Heart right ventricle (tissue), 16 donors: ENCODE results near the gene RTN4. TPM values are rescaled to one million over a fixed set of nuclear protein-coding genes. Genes with fewer than 3 reads are reported as not detected.

ENCODE experiments used
- ATAC-seq, 8 donors: fragments of 200-7000 bp; cut with Tn5 transposase; one replicate each; pipeline ENCODE4 v1.9.1; 2020; ENCODE audit warnings: mild to moderate bottlenecking in 8 of 8, moderate library complexity in 8 of 8, moderate number of reproducible peaks in 1 of 8
- DNase-seq, 2 donors: peaks; one replicate each; pipeline ENCODE4 v3.0.0-alpha.2; 2020
- H3K27ac ChIP-seq, 10 donors: fragments of 200-600 bp; sonication (generic) in 2 of 10; one replicate each; pipeline versions ENCODE4 v1.5.0 to v1.8.0; 2020 to 2022; ENCODE audit warnings: mild to moderate bottlenecking in 3 of 10
- H3K27me3 ChIP-seq, 7 donors: fragments of 200-600 bp; one replicate each; pipeline ENCODE4 v1.8.0; 2021 to 2022; ENCODE audit warnings: mild to moderate bottlenecking in 2 of 7
- H3K36me3 ChIP-seq, 9 donors: fragments of 200-600 bp; sonication (generic) in 1 of 9; one replicate each; pipeline versions ENCODE4 v1.5.0 to v1.8.0; 2020 to 2022; ENCODE audit warnings: mild to moderate bottlenecking in 2 of 9
- H3K4me1 ChIP-seq, 9 donors: fragments of 200-600 bp; sonication (generic) in 1 of 9; one replicate each; pipeline versions ENCODE4 v1.5.0 to v1.8.0; 2020 to 2022; ENCODE audit warnings: mild to moderate bottlenecking in 4 of 9
- H3K4me3 ChIP-seq, 10 donors: fragments of 200-600 bp; sonication (generic) in 2 of 10; one replicate each; pipeline versions ENCODE4 v1.5.0 to v1.8.0; 2020 to 2022; ENCODE audit warnings: mild to moderate bottlenecking in 7 of 10, moderate library complexity in 2 of 10
- H3K9me3 ChIP-seq, 11 donors: fragments of 200-600 bp in 10 of 11; sonication (generic) in 2 of 11; one replicate each; pipeline versions ENCODE4 v1.5.0 to v1.8.0; 2013 to 2022; ENCODE audit warnings: mild to moderate bottlenecking in 2 of 11, control low read depth in 1 of 11, moderate library complexity in 1 of 11
- WGBS, 2 donors: extraction: QIAGEN DNeasy Blood & Tissue Kit; methylation state at CpG; one replicate each; pipeline ENCODE4 v1.1.7; 2013; ENCODE audit warnings: inconsistent platforms in 1 of 2; 5-methylcytosine and 5-hydroxymethylcytosine counted together
- intact Hi-C, 10 donors: fragments of 100-400 bp; cut with DNase I; formaldehyde crosslinking; loops; one replicate each; pipeline versions ENCODE4 v1.11.1 to v1.14.2; 2022
- polyA plus RNA-seq, 2 donors: library from polyadenylated mRNA; stranded (reverse); fragments of 200-250 nt; gene quantifications; one replicate each; pipeline ENCODE4 v1.2.3, GENCODE V29; 2013
- total RNA-seq, 10 donors: library from RNA; stranded (reverse); fragmentation: NEBNext Ultra II Directional in 3 of 10; extraction: Animal tissue kit (Norgen Biotek cat#: 25700) in 3 of 10; gene quantifications; one replicate each; pipeline versions ENCODE4 v1.2.1 to v1.2.4, GENCODE V29; 2021 to 2023
- TF ChIP-seq, protein P1 (sequence below), 9 donors: fragments of 200-600 bp; sonication (generic) in 2 of 9; IDR thresholded peaks; one replicate each; pipeline versions ENCODE4 v1.5.0 to v1.8.0; 2021 to 2022; ENCODE audit warnings: antibody characterized with exemption in 9 of 9, mild to moderate bottlenecking in 5 of 9, moderate library complexity in 1 of 9
- donor health status: Arrhythmogenic right ventricular cardiomyopathy.
- donor health status: ischemic (EF 13 %, LVEDD 7.1; RV severe dilation, severe dysfunction).
- donor health status: healthy with polysubstance abuse.
- donor health status: DM: no; HTN: yes; CAD: no.
- donor health status: DM: no; HTN: no; CAD: no.
- donor health status: ischemic (EF 25% LVEDD 6.9; RV normal size, moderate dysfunction).
- donor health status: ischemic (EF 25% LVEDD 5.7; RV mildly dilated, moderate dysfunction).
- donor health status: healthy.
- donor health status: DM: yes; HTN: yes; CAD: no.
- donor health status: Ischemic cardiomyopathy.
- donor health status: ischemic (EF 35%, LVEDD 5.7; RV mildly dilated, moderate dysfunction).
- donor health status: nonischemic (EF 11% LVEDD 7.7; RV severe dilation, severe dysfunction).
- donor health status: DM: yes; HTN: yes; CAD: no.
- donor health status: PGD.
- donor health status: ischemic (EF 29% LVEDD 5.4; RV normal size, mild dysfunction).
- donor health status: nonischemic (EF 23%, LVEDD 6.1; RV moderate dilation, normal function).

The RTN4 gene
- total and polyA plus RNA-seq, 12 donors: 40.6 to 163 (median 95.3) TPM

- Histone ChIP-seq H3K9me3 (no peaks in the 10 kb centered on the region), H3K36me3 (no peaks in the 10 kb centered on the region), H3K4me3 (no peak overlapping the region), H3K27me3 (no peaks in the 10 kb centered on the region), H3K4me1 (peaks cover 0 to 65% (median 37%) of the 10 kb centered on the region in 9 donors), H3K27ac (no peak overlapping the region)
- WGBS, 2 donors: 58 to 68% methylated on average over 2 of the region's 2 CpGs
- no peak for DNase-seq
- no peak for ATAC-seq
- TF ChIP-seq, protein P1, sequence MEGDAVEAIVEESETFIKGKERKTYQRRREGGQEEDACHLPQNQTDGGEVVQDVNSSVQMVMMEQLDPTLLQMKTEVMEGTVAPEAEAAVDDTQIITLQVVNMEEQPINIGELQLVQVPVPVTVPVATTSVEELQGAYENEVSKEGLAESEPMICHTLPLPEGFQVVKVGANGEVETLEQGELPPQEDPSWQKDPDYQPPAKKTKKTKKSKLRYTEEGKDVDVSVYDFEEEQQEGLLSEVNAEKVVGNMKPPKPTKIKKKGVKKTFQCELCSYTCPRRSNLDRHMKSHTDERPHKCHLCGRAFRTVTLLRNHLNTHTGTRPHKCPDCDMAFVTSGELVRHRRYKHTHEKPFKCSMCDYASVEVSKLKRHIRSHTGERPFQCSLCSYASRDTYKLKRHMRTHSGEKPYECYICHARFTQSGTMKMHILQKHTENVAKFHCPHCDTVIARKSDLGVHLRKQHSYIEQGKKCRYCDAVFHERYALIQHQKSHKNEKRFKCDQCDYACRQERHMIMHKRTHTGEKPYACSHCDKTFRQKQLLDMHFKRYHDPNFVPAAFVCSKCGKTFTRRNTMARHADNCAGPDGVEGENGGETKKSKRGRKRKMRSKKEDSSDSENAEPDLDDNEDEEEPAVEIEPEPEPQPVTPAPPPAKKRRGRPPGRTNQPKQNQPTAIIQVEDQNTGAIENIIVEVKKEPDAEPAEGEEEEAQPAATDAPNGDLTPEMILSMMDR (IDR thresholded peaks at IDR 0.05): no peak
- intact Hi-C loops: loop anchor here in 1 of 10 donors (10.0 kb wide), 1 partner anchor 277 kb away; the partner anchor contains the start of gene EML6
Observed at GRCh38 chr2:55001716-55002115, 48.5 kb downstream of the RTN4 start.

- 52 to 68% methylated on average over 4 of the region's 4 CpGs for WGBS, 2 donors
- no peak overlapping the region for H3K27ac ChIP-seq
- peaks cover 0 to 69% (median 33%) of the 10 kb centered on the region in 9 donors for H3K4me1 ChIP-seq
- no peak overlapping the region for H3K4me3 ChIP-seq
- no peak for ATAC-seq
- no peaks in the 10 kb centered on the region for H3K36me3 ChIP-seq
- TF ChIP-seq, protein P1 (IDR thresholded peaks at IDR 0.05): no peak
- intact Hi-C loops: loop anchor here in 1 of 10 donors (10.0 kb wide), 1 partner anchor 276 kb away; the partner anchor contains the start of gene EML6
- no peaks in the 10 kb centered on the region for H3K27me3 ChIP-seq
- DNase-seq: no peak
- H3K9me3 ChIP-seq: no peaks in the 10 kb centered on the region
Observed at GRCh38 chr2:55000341-55000740, 49.9 kb downstream of the RTN4 start.

- DNase-seq: no peak
- Histone ChIP-seq H3K27ac (peak overlapping the region in 1 of 10 donors; percentile 17), H3K4me3 (peak overlapping the region in 5 of 10 donors; percentile 11 to 32 (median 22)), H3K4me1 (peaks cover 0 to 74% (median 33%) of the 10 kb centered on the region in 9 donors), H3K27me3 (no peaks in the 10 kb centered on the region), H3K9me3 (no peaks in the 10 kb centered on the region), H3K36me3 (no peaks in the 10 kb centered on the region)
- 8% methylated on average over 3 of the region's 3 CpGs for WGBS, 2 donors
- TF ChIP-seq, protein P1 (IDR thresholded peaks at IDR 0.05): no peak
- ATAC-seq: peak in 5 of 8 donors; percentile 25 to 61 (median 49)
- intact Hi-C loops: loop anchor here in 1 of 10 donors (10.0 kb wide), 1 partner anchor 84 kb away; no protein-coding TSS in a partner anchor
Observed at GRCh38 chr2:54999182-54999581, 51.1 kb downstream of the RTN4 start.

DNA sequence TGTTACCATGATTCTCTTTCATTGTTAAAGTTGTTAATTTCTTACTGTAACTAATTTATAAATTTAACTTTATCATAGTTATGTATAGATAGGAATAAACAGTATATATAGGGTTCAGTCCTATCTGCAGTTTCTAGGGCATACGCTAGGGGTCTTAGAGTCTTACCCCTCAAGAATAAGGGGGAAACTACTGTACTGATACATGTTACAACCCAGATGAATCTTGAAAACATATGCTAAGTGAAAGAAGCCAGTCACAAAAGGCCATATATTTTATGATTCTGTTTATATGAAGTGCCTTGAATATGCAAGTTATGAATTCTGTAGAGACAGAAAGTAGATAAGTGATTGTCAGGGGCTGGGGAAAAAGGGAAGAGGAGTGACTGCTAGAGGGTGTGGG is 52.4 kb downstream of the RTN4 start:
- no peak overlapping the region for H3K4me3 ChIP-seq
- no peak overlapping the region for H3K27ac ChIP-seq
- intact Hi-C loops: loop anchor here in 1 of 10 donors (10.0 kb wide), 1 partner anchor 83 kb away; no protein-coding TSS in a partner anchor
- DNase-seq (no peak), ATAC-seq (no peak)
- WGBS, 2 donors: 88 to 90% methylated on average over 1 of the region's 1 CpG
- TF ChIP-seq, protein P1 (IDR thresholded peaks at IDR 0.05): no peak
- H3K4me1 ChIP-seq: peaks cover 0 to 75% (median 36%) of the 10 kb centered on the region in 9 donors
- no peaks in the 10 kb centered on the region for H3K27me3 ChIP-seq
- H3K36me3 ChIP-seq: no peaks in the 10 kb centered on the region
- H3K9me3 ChIP-seq: no peaks in the 10 kb centered on the region
